Suppressor macrophage (primary cell): Measurements from ENCODE around the gene USP5.

Experiments used
- DNase-seq, 4 experiments: peaks; one replicate each; pipeline ENCODE4 v3.0.0-alpha.2; 2020 to 2022

Gene USP5

GRCh38 chr12:6914947-6915788 is 63.2 kb downstream of the USP5 start:
- no peak for DNase-seq

GRCh38 chr12:6915789-6916285 is 63.9 kb downstream of the USP5 start:
- no peak for DNase-seq
